Measurements from ENCODE around the gene DENND1B.

Gene DENND1B

DNA sequence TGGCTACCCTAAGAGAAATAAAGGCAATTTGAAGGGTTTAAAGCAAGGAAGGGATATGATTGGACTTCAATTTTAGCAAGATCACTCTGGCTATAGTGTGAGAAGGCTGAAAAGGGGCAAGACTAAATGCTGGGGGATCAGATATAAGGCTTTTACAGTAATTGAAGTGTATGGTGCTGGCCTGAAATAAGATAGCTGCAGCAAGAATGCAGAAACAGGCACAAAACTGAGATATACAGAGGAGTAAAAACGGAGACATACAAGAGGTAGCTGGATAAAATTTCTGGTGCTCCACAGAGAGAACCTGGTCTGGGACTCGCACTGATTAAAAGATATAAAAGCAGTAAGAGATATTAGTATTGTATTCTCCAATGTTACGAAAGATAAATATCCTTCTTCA is 92.0 kb downstream of the DENND1B start:
- Histone ChIP-seq H3K36me3 (ENCODE audit: insufficient read depth, low read length) (peaks cover 3% of the 10 kb centered on the region; the same call in 1 of the 2 replicates), H3K4me3 (ENCODE audit: low read length, poor library complexity, severe bottlenecking) (no peak overlapping the region), H3K4me1 (ENCODE audit: insufficient read depth, low read length, poor library complexity, severe bottlenecking) (peaks cover 9% of the 10 kb centered on the region), H3K9ac (ENCODE audit: low read depth, low read length, poor library complexity, severe bottlenecking) (no peak overlapping the region), H3K9me3 (ENCODE audit: insufficient read depth, low read depth, low read length) (peaks cover 2% of the 10 kb centered on the region; the same call in 1 of the 2 replicates), H4K20me1 (ENCODE audit: insufficient read depth, low read length, poor library complexity, severe bottlenecking) (peaks cover 6% of the 10 kb centered on the region), H3K4me2 (ENCODE audit: low read depth, low read length, poor library complexity, severe bottlenecking) (no peak overlapping the region), H3K79me2 (ENCODE audit: insufficient read depth, low read length) (peaks cover 70% of the 10 kb centered on the region), H2AFZ (ENCODE audit: low read length) (no peak overlapping the region), H3K9me2 (replicated peaks; ENCODE audit: low read depth, low read length) (no peaks in the 10 kb centered on the region), H3K27me3 (ENCODE audit: insufficient read depth, low read length, poor library complexity, severe bottlenecking) (no peaks in the 10 kb centered on the region), H3F3A (ENCODE audit: low read depth) (no peaks in the 10 kb centered on the region)
- TF ChIP-seq, protein P1, sequence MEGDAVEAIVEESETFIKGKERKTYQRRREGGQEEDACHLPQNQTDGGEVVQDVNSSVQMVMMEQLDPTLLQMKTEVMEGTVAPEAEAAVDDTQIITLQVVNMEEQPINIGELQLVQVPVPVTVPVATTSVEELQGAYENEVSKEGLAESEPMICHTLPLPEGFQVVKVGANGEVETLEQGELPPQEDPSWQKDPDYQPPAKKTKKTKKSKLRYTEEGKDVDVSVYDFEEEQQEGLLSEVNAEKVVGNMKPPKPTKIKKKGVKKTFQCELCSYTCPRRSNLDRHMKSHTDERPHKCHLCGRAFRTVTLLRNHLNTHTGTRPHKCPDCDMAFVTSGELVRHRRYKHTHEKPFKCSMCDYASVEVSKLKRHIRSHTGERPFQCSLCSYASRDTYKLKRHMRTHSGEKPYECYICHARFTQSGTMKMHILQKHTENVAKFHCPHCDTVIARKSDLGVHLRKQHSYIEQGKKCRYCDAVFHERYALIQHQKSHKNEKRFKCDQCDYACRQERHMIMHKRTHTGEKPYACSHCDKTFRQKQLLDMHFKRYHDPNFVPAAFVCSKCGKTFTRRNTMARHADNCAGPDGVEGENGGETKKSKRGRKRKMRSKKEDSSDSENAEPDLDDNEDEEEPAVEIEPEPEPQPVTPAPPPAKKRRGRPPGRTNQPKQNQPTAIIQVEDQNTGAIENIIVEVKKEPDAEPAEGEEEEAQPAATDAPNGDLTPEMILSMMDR (conservative IDR thresholded peaks at IDR 0.05; ENCODE audit: low read length): no peak
- TF ChIP-seq EZH2phosphoT487 (IDR thresholded peaks at IDR 0.05; ENCODE audit: borderline replicate concordance): no peak

DNA sequence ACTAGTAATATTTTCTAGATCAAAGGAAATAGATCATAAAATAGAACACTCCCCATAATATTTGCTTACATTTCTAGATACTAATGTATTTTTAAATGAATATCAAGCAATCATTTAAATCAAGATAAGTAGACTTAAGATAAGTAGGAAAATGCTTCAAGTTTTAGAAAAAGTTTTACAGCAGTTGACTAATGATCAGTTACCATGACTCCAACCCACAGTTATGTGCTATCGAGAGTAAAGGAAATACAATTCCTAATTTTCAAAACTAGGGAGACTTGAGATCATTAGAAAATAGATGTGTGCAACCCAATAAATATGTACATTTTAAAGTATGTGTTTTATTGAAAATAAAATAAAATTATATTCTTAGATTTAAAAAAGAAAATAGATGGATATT is 95.0 kb downstream of the DENND1B start:
- Histone ChIP-seq H3F3A (ENCODE audit: low read depth) (no peaks in the 10 kb centered on the region), H3K36me3 (ENCODE audit: insufficient read depth, low read length) (no peaks in the 10 kb centered on the region), H2AFZ (ENCODE audit: low read length) (no peak overlapping the region), H3K9me3 (ENCODE audit: insufficient read depth, low read depth, low read length) (no peaks in the 10 kb centered on the region), H3K79me2 (ENCODE audit: insufficient read depth, low read length) (peaks cover 64% of the 10 kb centered on the region), H3K4me3 (ENCODE audit: low read length, poor library complexity, severe bottlenecking) (no peak overlapping the region), H3K4me2 (ENCODE audit: low read depth, low read length, poor library complexity, severe bottlenecking) (no peak overlapping the region), H3K27me3 (ENCODE audit: insufficient read depth, low read length, poor library complexity, severe bottlenecking) (no peaks in the 10 kb centered on the region), H3K9me2 (replicated peaks; ENCODE audit: low read depth, low read length) (no peaks in the 10 kb centered on the region), H4K20me1 (ENCODE audit: insufficient read depth, low read length, poor library complexity, severe bottlenecking) (peaks cover 7% of the 10 kb centered on the region), H3K4me1 (ENCODE audit: insufficient read depth, low read length, poor library complexity, severe bottlenecking) (peaks cover 15% of the 10 kb centered on the region), H3K9ac (ENCODE audit: low read depth, low read length, poor library complexity, severe bottlenecking) (no peak overlapping the region)
- TF ChIP-seq EZH2phosphoT487 (IDR thresholded peaks at IDR 0.05; ENCODE audit: borderline replicate concordance): no peak
- TF ChIP-seq, protein P1 (conservative IDR thresholded peaks at IDR 0.05; ENCODE audit: low read length): no peak

DNA sequence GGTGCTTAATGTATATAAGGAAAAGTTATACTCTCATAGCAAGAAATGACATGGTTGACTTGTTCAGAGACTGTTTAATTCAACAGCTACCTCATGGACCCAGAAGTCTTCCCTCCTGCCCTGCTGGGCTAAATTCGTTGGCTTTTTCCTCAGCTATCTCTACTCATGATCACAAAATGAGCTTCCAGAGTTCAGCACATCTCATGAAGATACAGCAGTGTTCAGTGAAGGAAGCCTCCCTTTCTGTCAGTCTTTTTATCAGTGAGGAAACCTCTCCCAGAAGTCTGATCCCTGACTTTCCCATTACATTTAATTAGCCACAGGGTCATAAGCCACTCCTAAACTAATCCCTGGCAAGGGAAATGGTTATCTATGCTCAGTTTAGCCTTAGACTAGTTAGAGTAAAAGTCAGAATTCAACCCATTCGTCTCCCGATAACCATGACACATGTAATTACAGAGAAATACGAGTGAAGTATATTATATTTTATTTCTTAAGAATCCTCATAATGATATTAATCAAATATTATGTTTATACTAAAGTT is 97.5 kb downstream of the DENND1B start:
- Histone ChIP-seq H4K20me1 (ENCODE audit: insufficient read depth, low read length, poor library complexity, severe bottlenecking) (peaks cover 5% of the 10 kb centered on the region), H2AFZ (ENCODE audit: low read length) (no peak overlapping the region), H3K9ac (ENCODE audit: low read depth, low read length, poor library complexity, severe bottlenecking) (no peak overlapping the region), H3K4me3 (ENCODE audit: low read length, poor library complexity, severe bottlenecking) (no peak overlapping the region), H3K4me1 (ENCODE audit: insufficient read depth, low read length, poor library complexity, severe bottlenecking) (peaks cover 24% of the 10 kb centered on the region), H3F3A (ENCODE audit: low read depth) (no peaks in the 10 kb centered on the region), H3K27me3 (ENCODE audit: insufficient read depth, low read length, poor library complexity, severe bottlenecking) (no peaks in the 10 kb centered on the region), H3K79me2 (ENCODE audit: insufficient read depth, low read length) (peaks cover 60% of the 10 kb centered on the region), H3K9me3 (ENCODE audit: insufficient read depth, low read depth, low read length) (no peaks in the 10 kb centered on the region), H3K36me3 (ENCODE audit: insufficient read depth, low read length) (no peaks in the 10 kb centered on the region), H3K9me2 (replicated peaks; ENCODE audit: low read depth, low read length) (no peaks in the 10 kb centered on the region), H3K4me2 (ENCODE audit: low read depth, low read length, poor library complexity, severe bottlenecking) (no peak overlapping the region)
- TF ChIP-seq, protein P1 (conservative IDR thresholded peaks at IDR 0.05; ENCODE audit: low read length): no peak
- TF ChIP-seq EZH2phosphoT487 (IDR thresholded peaks at IDR 0.05; ENCODE audit: borderline replicate concordance): no peak
